ENCODE measurements around the gene KANSL3.
"Not testable (repeated sequence)": the region's sequence is repeated elsewhere in the genome, so short reads cannot be mapped to it uniquely, and the experiment has no call there.

KANSL3 gene

GRCh38 chr2:96557421-96557820, 80.7 kb downstream of the KANSL3 start:
- not testable (repeated sequence) for DNase-seq (ENCODE audit: low spot score)

- peak; percentile 100 for DNase-seq (ENCODE audit: low spot score)
Measured at GRCh38 chr2:96556441-96557330, 81.4 kb downstream of the KANSL3 start.

- no peak for DNase-seq (ENCODE audit: low spot score)
Measured at GRCh38 chr2:96555146-96555610, 82.9 kb downstream of the KANSL3 start.

DNA sequence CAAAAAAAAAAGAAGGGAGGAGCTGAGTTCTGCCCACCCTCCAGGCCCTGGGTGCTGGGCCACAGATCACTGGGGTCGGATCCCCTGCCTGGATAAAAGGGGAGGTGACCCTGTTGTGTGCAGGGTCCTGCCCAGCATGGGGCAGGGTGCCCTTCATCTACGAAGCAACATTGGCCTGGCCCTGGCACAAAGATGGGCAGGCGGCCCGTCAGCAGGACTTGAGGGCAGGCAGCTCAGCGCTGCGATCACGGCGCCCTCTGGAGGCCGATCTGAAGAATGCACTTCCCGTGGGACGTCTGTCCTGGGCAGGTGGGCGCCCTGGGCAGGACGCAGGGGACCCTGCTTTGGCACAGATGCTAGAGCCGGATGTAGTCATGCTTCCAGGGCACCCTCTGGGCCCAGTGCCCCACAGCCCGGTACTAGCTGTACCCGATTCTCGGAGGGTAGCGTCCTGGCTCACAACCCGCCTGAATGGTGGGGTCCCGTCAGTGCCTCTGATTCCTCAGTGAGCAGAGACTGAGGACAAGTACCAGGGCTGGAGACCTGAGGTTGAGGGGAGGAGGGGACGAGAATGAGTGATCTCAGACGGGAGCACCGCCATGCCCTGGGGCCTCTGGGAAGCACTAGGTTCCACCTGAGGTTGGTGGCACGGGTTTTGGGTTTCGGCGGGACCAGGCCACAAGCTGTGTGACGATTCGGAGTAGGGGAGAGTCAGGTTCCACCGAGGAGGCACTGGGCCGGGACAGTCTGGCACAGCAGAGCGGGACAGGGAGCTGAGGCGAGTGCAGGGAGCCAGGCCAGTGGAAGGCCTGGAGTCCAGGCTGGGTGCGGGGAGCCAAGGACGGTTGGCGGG, 83.6 kb downstream of the KANSL3 start:
- peak; percentile 55 for DNase-seq (ENCODE audit: low spot score)

DNA sequence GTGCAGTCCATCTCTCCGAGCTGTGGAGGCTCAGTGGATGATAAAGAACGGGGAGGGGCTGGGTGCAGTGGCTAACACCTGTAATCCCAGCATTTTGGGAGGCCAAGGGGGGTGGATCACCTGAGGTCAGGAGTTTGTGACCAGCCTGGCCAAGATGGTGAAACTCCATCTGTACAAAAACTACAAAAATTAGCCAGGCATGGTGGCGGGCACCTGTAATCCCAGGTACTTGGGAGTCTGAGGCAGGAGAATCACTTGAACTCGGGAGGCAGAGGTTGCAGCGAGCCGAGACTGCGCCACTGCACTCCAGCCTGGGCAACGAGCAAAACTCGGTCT, 84.2 kb downstream of the KANSL3 start:
- DNase-seq (ENCODE audit: low spot score): not testable (repeated sequence)

GRCh38 chr2:96553176-96553956, 84.7 kb downstream of the KANSL3 start:
- no peak for DNase-seq (ENCODE audit: low spot score)

DNA sequence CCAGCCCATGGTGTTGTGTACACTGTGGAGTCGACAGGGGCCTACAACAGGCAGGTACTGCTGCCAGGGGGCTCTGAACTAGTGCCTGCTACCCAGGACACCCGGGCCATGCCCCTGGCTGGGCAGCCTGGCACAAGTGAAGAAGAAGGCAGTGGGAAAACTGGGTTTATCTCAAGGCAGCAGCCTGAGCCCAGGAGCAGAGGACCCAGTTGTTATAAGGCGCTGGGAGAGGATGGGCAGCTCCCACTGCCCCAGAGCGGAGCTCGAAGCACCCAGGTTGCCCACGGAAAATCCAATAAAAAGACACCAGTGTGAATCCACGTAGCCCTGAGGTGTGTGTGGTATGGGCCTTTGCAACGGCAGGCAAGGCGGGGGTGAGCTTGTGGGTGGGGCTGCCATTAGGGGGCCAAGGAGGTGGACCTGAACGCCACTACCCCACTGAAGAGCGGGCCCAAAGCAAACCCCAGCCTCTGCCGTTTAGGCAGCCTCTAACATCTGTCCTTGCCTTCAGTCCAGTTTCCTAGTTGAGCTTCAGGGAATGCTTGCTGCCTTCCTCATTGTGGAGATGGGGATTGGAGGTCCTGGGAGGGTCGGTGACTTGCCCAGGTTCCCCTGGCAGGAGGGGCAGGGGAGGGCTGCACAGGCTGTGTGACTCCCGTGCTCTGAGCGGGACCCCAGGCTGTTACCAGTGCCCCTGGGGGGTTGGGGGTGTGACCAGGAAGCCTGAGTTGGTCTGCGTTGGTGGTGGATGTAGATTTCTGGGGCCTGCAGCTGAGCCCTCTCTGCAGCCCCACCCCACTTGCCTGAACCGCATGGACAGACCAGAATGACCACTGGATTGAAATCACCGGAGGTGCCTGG, 85.6 kb downstream of the KANSL3 start:
- DNase-seq (ENCODE audit: low spot score): no peak

DNA sequence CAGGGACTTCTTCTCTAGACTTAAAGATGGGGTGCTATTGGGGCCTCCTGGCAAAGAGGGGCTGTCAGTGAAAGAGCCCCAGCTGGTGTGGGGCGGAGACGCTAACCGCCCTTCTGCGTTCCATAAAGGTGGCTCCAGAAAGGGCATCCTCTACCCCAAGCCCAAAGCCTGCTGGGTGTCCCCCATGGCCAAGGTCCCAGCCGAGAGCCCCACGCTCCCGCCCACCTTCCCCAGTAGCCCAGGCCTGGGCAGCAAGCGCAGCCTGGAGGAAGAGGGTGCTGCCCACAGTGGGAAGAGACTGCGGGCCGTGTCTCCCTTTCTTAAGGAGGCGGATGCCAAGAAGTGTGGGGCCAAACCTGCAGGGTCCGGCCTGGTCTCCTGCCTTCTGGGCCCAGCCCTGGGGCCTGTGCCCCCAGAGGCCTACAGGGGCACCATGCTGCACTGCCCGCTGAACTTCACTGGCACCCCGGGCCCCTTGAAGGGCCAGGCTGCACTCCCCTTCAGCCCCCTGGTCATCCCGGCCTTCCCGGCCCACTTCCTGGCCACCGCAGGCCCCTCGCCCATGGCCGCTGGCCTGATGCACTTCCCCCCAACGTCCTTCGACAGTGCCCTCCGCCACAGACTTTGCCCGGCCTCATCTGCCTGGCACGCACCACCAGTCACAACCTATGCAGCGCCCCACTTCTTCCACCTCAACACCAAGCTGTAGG, 86.4 kb downstream of the KANSL3 start:
- DNase-seq (ENCODE audit: low spot score): no peak

DNA sequence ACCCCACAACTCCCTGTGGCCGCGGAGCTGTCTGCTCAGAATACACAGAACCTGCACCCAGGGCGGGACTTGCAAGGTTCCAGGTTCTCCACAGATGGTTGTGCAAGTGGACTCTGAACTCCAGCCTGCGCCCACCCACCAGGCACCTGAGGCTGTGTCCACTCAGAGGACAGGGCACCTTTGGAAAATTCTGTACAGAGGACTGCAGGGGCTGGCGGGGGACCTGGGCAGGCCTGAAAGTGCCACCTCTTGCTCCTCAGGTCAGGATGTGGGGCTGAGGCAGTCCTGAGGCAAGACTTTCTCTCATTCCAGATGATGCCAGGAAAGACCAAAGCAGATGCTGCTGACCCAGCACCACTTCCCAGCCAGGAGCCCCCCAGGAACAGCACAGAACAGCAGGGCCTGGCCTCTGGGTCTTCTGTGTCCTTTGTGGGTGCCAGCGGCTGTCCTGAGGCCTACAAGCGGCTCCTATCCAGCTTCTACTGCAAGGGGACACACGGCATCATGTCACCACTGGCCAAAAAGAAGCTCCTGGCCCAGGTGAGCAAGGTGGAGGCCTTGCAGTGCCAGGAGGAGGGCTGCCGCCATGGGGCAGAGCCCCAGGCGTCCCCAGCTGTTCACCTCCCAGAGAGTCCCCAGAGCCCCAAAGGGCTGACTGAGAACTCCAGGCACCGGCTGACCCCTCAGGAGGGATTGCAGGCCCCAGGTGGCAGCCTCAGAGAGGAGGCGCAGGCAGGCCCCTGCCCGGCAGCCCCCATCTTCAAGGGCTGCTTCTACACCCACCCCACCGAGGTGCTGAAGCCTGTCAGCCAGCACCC, 87.1 kb downstream of the KANSL3 start:
- DNase-seq (ENCODE audit: low spot score): no peak

DNA sequence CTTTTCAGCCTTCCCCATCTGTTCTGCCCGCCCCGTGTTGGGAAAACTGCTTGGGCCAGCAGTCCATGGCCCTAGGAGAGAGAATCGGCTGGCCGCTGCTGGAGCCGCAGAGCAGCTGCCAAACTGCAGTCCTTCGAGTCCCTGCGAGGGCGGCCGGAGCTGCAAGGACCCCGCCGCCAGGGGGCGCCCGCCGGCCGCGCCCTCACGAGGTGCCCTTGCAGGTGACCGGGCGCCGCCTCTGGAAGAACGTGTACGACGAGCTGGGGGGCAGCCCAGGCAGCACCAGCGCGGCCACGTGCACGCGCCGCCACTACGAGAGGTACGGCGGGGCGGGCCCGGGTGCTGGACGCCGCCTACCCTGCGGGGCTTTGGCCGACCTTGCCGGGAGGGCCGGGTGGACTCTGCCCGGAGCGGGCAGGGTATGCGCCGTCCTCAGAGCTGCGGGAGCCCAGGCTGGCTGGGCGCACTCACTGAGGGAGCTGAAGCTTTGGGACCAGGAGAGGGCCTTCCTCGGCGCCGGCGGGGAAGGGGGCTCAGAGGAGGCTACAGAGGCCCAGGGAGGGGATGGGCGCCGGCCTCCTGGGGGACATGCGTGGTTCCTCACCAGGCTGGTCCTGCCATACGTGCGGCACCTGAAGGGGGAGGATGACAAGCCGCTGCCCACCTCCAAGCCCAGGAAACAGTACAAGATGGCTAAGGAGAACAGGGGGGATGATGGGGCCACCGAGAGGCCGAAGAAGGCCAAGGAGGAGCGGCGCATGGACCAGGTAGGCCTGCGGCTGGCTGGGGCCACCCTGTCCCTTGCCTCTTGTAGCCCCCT, 87.9 kb downstream of the KANSL3 start:
- DNase-seq (ENCODE audit: low spot score): no peak

DNA sequence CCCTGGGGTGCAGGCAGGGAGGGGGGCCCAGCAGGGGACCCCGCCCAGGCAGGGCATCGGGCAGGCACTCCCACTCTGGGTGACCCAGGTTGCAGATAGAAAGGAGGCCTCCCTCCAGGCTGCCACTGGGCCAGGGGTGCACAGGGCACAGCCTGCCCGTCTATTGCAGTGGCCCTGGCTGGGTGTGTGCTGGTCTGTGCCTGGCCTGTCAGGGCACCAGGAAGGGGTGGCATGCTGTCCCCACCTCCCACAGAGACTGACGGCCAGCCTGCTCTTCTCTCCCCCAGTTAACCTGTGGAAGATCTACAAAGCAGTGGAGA, 88.7 kb downstream of the KANSL3 start:
- DNase-seq (ENCODE audit: low spot score): no peak

- no peak for DNase-seq (ENCODE audit: low spot score)
Measured at GRCh38 chr2:96548558-96549465, 89.3 kb downstream of the KANSL3 start.

- no peak for DNase-seq (ENCODE audit: low spot score)
Measured at GRCh38 chr2:96547731-96548171, 90.4 kb downstream of the KANSL3 start.

DNA sequence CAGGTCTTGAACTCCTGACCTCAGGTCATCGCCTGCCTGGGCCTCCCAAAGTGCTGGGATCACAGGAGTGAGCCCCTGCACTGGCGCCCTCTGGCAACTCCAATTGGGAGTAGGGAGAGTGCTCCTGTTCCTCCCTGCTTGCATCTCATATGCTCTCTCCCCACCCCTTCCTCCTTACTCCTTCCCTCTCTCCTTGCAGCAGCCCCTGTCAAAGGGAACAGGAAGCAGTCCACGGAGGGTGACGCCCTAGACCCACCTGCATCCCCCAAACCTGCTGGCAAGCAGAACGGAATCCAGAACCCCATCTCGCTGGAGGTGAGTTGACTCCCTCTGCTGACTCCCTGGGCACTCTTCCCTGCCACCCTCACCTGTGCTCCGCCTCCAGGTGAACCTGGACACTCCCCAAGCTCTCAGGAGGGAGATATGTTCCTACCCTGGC, 90.9 kb downstream of the KANSL3 start:
- no peak for DNase-seq (ENCODE audit: low spot score)

GRCh38 chr2:96546797-96547196, 91.3 kb downstream of the KANSL3 start:
- DNase-seq (ENCODE audit: low spot score): no peak

- no peak for DNase-seq (ENCODE audit: low spot score)
Measured at GRCh38 chr2:96546321-96546720, 91.8 kb downstream of the KANSL3 start.

Measured in RKO (cell line).